ENCODE measurements around the gene A2ML1. TPM values are rescaled to one million over a fixed set of nuclear protein-coding genes. Genes with fewer than 3 reads are reported as not detected.

A2ML1 gene
- total and polyA plus RNA-seq, 2 of the 4 experiments (the other 2 are of a cell fraction), result not detected

Other genes starting within 250 kb of the A2ML1 start
- not detected in 2 replicates for gene AICDA, start 209.8 kb upstream of the A2ML1 start, total RNA-seq (2012; rRNA removed)
- gene AICDA, start 209.8 kb upstream of the A2ML1 start, polyA plus RNA-seq (2012; rRNA removed), result not detected in 2 replicates
- 0.56 and 0.90 TPM in 2 replicates for gene MFAP5, start 159.8 kb upstream of the A2ML1 start, total RNA-seq (2012; rRNA removed)
- gene MFAP5, start 159.8 kb upstream of the A2ML1 start, polyA plus RNA-seq (2012; rRNA removed), result 1.5 and 1.9 TPM in 2 replicates
- gene RIMKLB, start 124.6 kb upstream of the A2ML1 start, total RNA-seq (2012; rRNA removed), result 18.8 and 23.1 TPM in 2 replicates
- 10.1 and 12.5 TPM in 2 replicates for gene RIMKLB, start 124.6 kb upstream of the A2ML1 start, polyA plus RNA-seq (2012; rRNA removed)
- 9.1 and 9.7 TPM in 2 replicates for gene PHC1, start 91.9 kb downstream of the A2ML1 start, total RNA-seq (2012; rRNA removed)
- gene PHC1, start 91.9 kb downstream of the A2ML1 start, polyA plus RNA-seq (2012; rRNA removed), result 23.1 and 24.4 TPM in 2 replicates
- gene M6PR, start 127.0 kb downstream of the A2ML1 start, total RNA-seq (2012; rRNA removed), result 118 and 140 TPM in 2 replicates
- gene M6PR, start 127.0 kb downstream of the A2ML1 start, polyA plus RNA-seq (2012; rRNA removed), result 71.1 and 86.6 TPM in 2 replicates
- gene KLRG1, start 166.9 kb downstream of the A2ML1 start, total RNA-seq (2012; rRNA removed), result 0.54 and 0.56 TPM in 2 replicates
- gene KLRG1, start 166.9 kb downstream of the A2ML1 start, polyA plus RNA-seq (2012; rRNA removed), result 0.36 and 0.47 TPM in 2 replicates